ENCODE data around the gene KCND2. TPM values are rescaled to one million over a fixed set of nuclear protein-coding genes. Genes with fewer than 3 reads are reported as not detected.

The KCND2 gene
- total RNA-seq, 1 donor from 2014 or later, result 51.8 TPM

DNA sequence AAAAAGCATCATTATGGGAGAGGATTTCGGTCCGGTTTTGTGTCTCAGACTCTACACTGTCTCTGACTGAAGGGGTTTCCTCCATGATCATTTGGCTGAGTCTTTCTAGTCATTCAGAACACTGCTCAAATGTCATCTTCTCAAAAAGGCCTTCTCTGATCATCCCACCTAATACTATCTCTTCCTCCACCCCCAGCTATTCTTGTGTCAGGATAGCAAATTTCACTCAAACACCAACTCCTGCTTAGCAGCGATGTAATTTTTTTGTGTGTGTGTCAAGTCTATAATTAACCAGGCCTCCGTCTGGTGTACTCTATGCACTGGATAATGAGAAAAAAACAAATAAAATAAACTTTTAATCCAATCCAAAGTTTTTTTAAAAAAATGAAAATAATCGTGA, 200.4 kb downstream of the KCND2 start:
- FAIRE-seq (no peak), DNase-seq (ENCODE audit: low spot score in 2 of 2) (no peak)

DNA sequence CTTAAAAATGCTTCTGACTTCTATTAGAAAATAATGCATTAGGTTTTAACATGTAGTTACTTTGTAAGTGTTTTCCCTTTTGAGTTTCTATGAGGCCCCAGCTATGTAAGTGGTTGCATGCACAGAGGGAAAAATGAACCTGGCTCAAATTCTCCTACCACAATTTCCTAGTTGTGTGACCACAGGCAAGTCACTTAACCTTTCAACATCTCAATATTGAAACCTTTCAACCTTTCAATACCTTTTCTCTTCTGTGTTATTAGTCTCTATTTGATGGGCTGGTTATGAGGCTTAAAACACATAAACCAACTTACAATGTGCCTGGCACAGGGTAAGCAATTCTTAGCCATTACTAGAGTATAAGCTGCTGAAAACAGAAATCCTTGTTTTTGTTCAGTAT, 203.0 kb downstream of the KCND2 start:
- DNase-seq (ENCODE audit: low spot score in 2 of 2), result no peak
- FAIRE-seq, result no peak

DNA sequence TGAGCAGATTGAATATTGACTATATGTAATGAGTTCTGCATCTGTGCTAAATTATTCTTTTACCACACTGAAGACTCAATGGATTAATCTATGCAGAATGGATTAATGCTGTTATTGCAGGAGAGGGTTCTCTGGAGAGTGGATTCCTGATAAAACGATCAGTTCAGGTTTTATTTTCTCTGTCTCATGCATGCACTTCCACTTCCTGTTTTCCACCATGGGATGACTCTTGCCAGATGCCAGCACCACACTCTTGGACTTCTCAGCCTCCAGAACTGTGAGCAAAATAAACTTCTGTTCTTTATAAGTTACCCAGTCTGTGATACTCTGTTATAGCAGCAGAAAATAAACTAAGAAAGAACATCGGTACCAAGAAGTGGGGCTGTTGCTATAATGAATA, 207.5 kb downstream of the KCND2 start:
- FAIRE-seq, result no peak
- no peak for DNase-seq (ENCODE audit: low spot score in 2 of 2)

- DNase-seq (ENCODE audit: low spot score in 2 of 2), result no peak
- FAIRE-seq, result no peak
Measured at GRCh38 chr7:120480930-120481329, 208.0 kb downstream of the KCND2 start.

DNA sequence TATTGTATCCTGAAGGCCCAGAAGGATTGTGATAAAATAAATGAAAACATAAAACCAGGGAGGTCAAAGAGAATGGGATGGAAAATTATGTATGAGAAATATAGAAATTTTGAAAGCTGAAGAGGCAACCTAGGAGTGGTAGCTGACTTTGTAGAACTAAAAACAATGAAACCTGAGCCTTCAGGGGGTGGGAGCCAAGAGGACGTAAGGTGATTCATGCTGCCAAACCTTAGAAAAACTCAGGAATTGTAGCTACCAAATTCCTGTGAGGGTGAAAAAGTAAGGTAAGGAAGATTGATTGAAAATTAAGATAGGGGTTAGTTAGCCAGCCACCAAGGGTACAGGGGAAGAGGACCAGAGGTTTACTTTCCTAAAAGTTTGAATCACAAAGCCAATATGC, 213.2 kb downstream of the KCND2 start:
- DNase-seq (ENCODE audit: low spot score in 2 of 2) (no peak), FAIRE-seq (no peak)

- no peak for DNase-seq (ENCODE audit: low spot score in 2 of 2)
- FAIRE-seq, result no peak
Measured at GRCh38 chr7:120502132-120502531, 229.2 kb downstream of the KCND2 start.

- DNase-seq (ENCODE audit: low spot score in 2 of 2) (no peak), FAIRE-seq (no peak)
Measured at GRCh38 chr7:120502825-120503224, 229.8 kb downstream of the KCND2 start.

- DNase-seq (ENCODE audit: low spot score in 2 of 2), result no peak
- FAIRE-seq, result no peak
Measured at GRCh38 chr7:120504386-120504785, 231.4 kb downstream of the KCND2 start.

DNA sequence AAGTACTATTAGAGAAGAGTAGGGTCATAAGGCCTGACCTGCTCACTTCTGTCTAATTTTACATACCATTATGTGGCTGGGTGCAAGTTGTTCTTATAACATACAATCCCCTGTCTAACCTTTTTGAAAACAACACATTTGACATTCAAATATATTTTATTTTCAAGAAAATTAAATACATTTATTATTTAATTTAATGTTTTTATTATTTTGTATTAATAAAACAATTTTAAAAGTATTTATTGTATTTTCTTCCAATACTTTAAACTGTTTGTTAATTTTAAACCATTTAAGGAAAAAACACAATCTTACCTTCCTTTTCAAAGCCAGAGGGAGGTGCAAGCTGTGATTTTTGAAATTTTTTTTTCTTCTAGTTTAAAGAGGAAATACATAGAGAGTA, 232.8 kb downstream of the KCND2 start:
- no peak for DNase-seq (ENCODE audit: low spot score in 2 of 2)
- FAIRE-seq, result peak; percentile 72

- FAIRE-seq (no peak), DNase-seq (ENCODE audit: low spot score in 2 of 2) (no peak)
Measured at GRCh38 chr7:120512701-120513100, 239.7 kb downstream of the KCND2 start.

DNA sequence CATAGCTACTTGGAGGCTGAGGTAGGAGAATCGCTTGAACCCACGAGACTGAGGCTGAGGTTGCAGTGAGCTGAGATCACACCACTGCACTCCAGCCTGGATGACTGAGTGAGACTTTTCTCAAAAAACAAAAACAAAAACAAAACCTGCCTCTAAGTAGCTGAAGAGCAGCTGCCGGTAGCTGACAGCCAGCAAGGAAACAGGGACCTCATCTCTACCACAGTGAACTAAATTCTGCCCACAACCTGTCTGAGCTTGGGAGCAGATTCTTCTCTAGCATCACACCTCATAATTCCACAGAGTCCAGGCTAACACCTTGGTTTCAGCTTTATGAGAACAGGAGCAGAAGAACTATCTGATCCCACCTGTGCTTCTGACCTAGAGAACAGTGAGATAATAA, 246.2 kb downstream of the KCND2 start:
- FAIRE-seq (no peak), DNase-seq (ENCODE audit: low spot score in 2 of 2) (no peak)

- FAIRE-seq, result no peak
Measured at GRCh38 chr7:120521761-120522737, 249.1 kb downstream of the KCND2 start.

DNA sequence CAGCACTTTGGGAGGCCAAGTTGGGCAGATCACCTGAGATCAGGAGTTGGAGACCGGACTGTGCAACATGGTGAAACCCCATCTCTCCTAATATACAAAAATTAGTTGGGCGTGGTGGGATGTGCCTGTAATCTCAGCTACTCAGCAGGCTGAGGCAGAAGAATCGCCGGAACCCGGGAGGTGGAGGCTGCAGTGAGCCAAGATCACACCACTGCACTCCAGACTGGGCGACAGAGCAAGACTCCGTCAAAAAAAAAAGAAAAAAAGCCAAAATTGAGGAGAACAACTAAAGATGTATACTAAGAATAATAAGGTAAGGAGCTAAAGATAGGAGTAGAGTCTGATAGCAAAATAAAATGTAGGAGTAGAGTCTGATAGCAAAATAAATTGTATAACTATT, 251.0 kb downstream of the KCND2 start:
- DNase-seq (ENCODE audit: low spot score in 2 of 2), result no peak
- no peak for FAIRE-seq

More at GRCh38 chr7:120521761-120522737, 249.1 kb downstream of the KCND2 start:
- DNase-seq (ENCODE audit: low spot score in 2 of 2), result no peak

DNA sequence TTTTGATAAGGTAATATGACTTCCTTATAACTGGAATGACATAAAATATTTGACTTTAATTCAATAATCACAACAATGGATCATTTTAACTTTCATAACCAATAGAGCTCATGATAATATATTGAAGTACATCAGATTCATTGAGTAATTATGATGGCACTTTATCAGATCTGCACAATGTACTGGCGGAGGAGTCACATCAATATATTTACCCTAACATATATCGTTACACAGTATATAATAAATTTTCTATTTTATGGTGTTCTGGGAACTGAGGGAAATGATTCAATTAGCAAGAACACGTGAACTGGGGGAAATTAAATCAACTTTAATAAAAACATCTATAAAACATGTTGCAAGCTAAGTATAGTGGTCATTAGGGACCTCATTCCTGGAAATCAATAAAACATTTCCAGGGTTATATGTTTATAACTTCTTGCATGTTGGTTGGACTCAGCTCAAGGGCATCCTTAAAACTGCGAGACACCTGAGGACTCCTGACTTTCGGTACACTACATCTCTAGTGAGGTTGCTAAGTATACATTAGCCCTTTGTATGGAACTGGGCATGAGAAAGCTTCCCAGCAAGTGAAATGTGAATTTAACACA, 254.0 kb downstream of the KCND2 start:
- DNase-seq (ENCODE audit: low spot score in 2 of 2), result no peak

DNA sequence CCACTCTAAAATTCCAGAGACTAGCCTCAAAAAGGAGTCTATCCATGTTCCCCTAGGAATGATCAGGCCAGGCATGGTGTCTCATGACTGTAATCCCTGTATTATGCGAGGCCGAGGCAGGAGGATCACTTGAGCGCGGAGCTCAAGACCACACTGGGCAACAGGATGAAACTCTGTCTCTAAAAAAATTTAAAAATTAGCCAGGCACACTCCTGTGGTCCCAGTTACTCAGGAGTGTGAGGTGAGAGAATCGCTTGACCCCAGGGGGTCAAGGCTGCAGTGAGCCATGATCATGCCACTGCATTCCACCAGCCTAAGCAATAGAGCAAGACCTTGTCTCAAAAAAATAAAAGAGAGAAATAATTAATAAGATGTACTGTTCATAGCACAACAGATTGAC, 256.8 kb downstream of the KCND2 start:
- FAIRE-seq (no peak), DNase-seq (ENCODE audit: low spot score in 2 of 2) (no peak)

More for the DNA sequence above, 254.0 kb downstream of the KCND2 start:
- FAIRE-seq, result no peak

- FAIRE-seq (no peak), DNase-seq (ENCODE audit: low spot score in 2 of 2) (no peak)
Measured at GRCh38 chr7:120538335-120538734, 265.4 kb downstream of the KCND2 start.

- no peak for DNase-seq (ENCODE audit: low spot score in 2 of 2)
- FAIRE-seq, result no peak
Measured at GRCh38 chr7:120539321-120539720, 266.3 kb downstream of the KCND2 start.

GRCh38 chr7:120547605-120548004, 274.6 kb downstream of the KCND2 start:
- no peak for FAIRE-seq
- no peak for DNase-seq (ENCODE audit: low spot score in 2 of 2)

DNA sequence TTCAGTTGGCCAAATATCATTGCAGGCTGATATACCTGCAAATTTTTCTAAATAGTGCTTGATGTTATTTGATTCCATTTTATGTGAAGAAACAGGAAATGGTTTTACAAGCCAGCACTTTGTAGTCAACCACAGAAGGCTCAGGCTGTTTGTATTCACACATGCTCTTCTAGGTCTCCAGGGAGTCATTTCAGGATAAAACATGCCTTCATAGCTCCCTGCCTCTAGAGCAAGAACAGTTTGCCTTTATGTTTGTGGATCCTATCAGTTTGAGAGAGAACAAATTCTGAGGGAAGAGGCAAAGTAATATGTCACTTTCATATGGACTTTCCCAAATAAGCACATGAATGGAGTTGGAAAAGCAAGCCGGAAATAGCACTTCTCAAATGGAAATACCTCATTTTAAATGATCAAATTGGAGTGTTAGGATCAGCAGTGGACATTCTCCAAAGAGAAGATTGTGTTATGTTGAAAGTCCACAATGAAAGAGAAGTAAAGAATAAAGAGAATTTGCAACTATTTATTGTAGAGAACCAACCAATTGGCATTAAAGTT, 277.6 kb downstream of the KCND2 start:
- FAIRE-seq (no peak), DNase-seq (ENCODE audit: low spot score in 2 of 2) (no peak)

GRCh38 chr7:120553491-120553890, 280.5 kb downstream of the KCND2 start:
- FAIRE-seq, result no peak
- no peak for DNase-seq (ENCODE audit: low spot score in 2 of 2)

- DNase-seq (ENCODE audit: low spot score in 2 of 2) (peak in 1 of 2 donors; percentile 14), FAIRE-seq (no peak)
Measured at GRCh38 chr7:120554960-120555571, 282.1 kb downstream of the KCND2 start.
